GM10847 (cell line): ENCODE data around the gene PLP2.

ENCODE experiments used
- POLR2A ChIP-seq: IDR thresholded peaks from 2 replicates; pipeline ENCODE4 v1.6.1; 2011; ENCODE audit not compliant: insufficient read length; ENCODE audit errors: extremely low read depth

The PLP2 gene

DNA sequence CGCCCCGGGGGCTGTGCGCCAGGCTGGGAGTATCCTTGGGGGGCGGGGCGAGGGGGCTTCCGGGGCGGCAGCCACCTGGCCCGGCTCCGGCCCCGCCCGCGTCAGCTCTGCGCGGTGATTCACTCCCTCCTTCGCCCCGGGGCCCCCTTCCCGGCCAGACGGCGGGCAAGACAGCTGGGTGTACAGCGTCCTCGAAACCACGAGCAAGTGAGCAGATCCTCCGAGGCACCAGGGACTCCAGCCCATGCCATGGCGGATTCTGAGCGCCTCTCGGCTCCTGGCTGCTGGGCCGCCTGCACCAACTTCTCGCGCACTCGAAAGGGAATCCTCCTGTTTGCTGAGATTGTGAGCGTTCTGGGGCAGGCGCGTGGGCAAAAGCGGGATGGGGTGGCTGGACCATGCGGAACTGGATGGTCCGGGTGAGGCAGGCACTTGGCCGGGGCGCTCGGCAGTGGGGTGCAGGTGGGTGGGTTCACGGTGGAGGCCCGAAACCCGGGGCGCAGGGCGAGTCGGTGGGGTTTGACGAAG lies at the start of gene PLP2:
Gene PLP2 (plus strand): TSS at position 147 of the 528 bp plus-strand sequence. CDS start 103 bp downstream, at position 250.
- TF ChIP-seq POLR2A, result no peak

- TF ChIP-seq POLR2A, result no peak
Measured at GRCh38 chrX:49122499-49122898, 49.2 kb upstream of the PLP2 start.

DNA sequence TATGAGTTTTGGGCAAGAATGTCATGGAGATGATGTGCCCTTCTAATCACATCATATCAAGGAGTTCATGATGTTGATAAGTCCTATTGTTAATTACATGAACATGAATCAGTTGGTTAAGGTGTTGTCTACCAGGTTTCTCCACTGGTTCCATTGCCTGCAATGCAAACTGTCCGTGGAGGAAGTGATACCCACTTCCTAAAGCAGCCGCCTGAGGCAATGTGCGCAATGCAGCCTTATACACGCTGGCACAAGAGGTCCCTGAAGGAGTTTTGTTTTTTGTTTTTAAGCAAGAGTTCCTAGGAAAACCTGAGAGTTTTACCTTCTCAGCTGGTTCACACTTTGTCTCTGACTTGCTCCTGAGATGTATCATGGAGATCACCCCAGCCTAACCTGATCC lies 42.3 kb upstream of the PLP2 start:
- no peak for TF ChIP-seq POLR2A

- TF ChIP-seq POLR2A, result no peak
Measured at GRCh38 chrX:49133759-49134158, 37.9 kb upstream of the PLP2 start.

GRCh38 chrX:49137492-49137891 lies 34.2 kb upstream of the PLP2 start:
- no peak for TF ChIP-seq POLR2A

GRCh38 chrX:49139713-49140112 lies 32.0 kb upstream of the PLP2 start:
- TF ChIP-seq POLR2A, result no peak

GRCh38 chrX:49147282-49147681 lies 24.4 kb upstream of the PLP2 start:
- TF ChIP-seq POLR2A, result no peak

DNA sequence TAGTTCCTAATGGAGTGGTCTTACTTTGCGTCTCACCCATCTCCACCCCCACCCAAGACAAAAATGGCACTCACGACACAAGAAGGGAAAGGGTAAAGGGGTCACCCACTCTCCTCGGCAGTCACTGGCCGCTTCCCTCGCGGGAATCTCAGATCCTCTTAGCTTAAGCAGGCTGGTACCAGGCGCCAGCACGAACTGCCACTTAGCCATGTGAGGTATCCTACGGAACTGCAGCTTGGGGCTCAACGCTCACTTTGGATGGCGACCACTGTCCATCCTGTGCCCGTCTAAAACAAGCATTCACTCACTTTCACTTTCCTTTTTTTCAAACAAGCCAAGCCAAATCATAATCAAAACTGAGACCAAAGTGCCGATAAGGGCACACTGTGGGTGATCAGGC lies 23.8 kb upstream of the PLP2 start:
- no peak for TF ChIP-seq POLR2A

DNA sequence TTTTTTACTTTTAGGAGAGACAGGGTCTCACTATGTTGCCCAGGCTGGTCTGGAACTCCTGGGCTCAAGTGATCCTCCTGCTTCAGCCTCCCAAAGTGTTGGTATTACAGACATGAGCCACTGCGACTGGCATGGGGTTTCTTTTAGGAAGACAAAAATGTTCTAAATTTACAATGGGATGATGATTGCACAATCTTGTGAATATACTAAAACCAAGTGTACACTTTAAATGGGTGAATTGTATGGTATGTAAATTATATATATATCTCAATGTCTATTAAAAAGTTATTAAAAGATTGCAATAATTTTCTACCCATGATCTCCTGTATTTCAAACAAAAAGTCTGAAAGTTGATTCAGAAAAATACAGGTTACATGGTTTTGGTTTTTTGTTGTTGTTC lies 18.2 kb upstream of the PLP2 start:
- no peak for TF ChIP-seq POLR2A

GRCh38 chrX:49155243-49155899 lies 16.3 kb upstream of the PLP2 start:
- TF ChIP-seq POLR2A, result no peak

GRCh38 chrX:49155900-49156837 lies 15.5 kb upstream of the PLP2 start:
- peak; percentile 1 for TF ChIP-seq POLR2A

DNA sequence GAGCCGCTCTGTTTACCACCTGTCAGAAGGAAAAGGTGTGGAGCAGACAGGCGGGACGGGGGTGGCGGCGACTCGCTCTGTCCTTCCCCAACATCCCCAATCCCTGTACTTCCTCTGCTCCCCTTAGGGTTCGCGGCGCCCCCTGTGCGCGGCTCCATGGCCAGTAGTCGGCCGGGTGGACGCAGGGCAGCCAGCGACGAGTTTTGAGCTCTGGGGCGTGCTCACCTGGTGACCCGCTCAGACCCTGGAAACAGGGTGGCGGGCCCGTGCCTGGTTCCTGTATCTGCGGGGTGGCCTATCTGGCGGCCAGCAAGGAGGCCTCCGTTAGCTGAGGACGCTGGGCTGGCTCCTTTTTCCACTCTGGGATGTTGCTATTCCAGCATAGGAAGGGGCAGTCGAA lies 14.5 kb upstream of the PLP2 start:
- no peak for TF ChIP-seq POLR2A

DNA sequence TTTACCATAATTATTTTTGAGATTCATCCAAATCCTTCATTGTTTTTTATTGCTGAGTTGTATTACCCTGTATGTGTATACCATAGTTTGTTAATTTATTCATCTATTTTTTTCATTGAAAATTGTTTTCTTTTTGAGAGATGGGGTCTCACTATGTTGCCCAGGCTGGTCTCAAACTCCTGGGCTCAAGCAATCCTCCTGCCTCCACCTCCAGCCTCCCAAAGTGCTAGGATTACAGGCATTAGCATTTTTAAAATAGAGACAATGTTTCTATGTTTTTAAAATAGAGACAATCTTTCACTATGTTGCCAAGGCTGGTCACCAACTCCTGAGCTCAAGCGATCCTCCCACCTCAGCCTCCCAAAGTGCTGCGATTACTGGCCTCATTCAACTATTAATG lies 10.8 kb upstream of the PLP2 start:
- no peak for TF ChIP-seq POLR2A

GRCh38 chrX:49161632-49162031 lies 10.1 kb upstream of the PLP2 start:
- no peak for TF ChIP-seq POLR2A

DNA sequence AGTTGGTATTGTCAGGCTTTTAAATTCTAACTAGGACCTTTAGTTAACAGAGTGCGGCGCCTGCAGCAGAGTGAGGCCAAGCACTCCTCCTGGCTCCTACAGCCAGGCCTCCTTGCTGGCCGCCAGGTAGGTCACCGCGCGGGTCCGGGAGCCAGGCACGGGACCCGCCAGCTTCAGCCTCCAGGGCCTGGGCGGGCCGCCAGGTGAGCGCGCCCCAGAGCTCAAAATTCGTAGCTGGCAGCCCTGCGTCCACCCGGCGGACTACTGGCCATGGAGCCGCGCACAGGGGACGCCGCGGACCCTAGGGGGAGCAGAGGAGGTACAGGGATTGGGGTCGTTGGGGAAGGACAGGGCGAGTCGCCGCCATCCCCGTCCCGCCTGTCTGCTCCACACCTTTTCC lies 9.1 kb upstream of the PLP2 start, which contains the start of gene MAGIX:
Gene MAGIX (plus strand): TSS at position 139 of the 400 bp plus-strand sequence. CDS start 132 bp downstream, at position 271.
- no peak for TF ChIP-seq POLR2A
